HG02981 (cell line): ENCODE results near the gene RAB40AL.

ENCODE experiments used
- ATAC-seq: cut with Tn5 transposase; IDR thresholded peaks from one replicate; pipeline ENCODE4 v1.9.1; 2021; ENCODE audit warnings: mild to moderate bottlenecking, moderate library complexity; ENCODE audit not compliant: unreplicated experiment

The RAB40AL gene

DNA sequence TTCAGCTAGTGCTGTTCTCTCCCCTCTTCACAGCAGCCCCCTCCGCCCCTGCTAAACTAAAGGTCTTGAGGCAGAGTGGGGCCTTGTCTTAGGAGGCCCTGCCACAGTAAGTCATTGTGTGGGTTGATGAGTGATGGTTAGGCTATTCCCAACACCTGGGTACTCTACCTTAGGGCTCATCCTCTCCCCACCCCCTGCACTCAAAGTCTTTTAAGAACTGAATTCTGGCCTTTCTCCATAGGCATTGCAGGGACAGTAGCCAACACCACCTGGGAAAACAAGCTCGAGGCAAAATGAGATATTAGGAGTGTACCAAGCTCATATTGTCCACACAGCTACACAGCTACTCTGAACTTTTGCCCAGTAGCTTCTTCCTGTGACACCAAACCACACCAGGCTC lies 42.5 kb downstream of the RAB40AL start:
- ATAC-seq, result no peak

DNA sequence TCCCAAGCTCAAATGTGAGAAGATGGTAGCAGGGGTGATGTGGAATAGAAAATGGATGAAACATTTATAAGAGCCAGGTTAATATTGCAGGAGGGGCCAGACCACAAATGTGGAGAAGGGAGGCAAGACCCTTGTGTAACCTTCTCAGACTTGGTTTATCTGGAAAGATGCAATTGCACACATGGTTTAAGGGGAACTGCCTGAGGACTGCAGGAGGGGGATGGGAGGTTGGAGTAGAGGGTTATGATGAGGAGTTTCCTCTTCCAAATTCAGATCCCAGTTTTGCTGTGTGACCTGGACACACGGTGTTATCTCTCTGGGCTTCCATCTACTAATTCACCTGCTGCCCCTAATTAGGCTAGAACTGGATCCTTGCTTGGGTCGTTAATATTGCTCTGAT lies 46.1 kb downstream of the RAB40AL start:
- ATAC-seq, result no peak

DNA sequence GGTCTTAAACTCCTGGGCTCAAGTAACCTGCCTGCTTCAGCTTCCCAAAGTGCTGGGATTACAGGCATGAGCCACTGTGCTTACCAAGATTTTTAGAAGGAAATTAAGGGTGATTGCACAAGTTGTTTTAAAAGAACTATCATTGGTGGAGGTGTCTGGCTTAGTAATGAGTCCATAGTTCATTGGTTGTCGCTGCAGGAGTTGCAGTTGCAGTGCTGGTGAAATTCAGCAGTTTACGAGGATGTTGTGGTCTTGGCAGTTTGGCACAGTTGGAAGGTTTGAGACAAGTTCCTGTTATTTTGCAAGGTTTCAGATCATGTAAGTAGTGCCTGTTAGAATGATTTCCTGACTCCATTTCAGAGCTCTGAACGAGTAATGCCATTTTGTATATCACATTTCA lies 48.1 kb downstream of the RAB40AL start:
- ATAC-seq, result no peak
